Midbrain (tissue), 1 donor: ENCODE data around the gene DCBLD2.

Experiments used
- DNase-seq: peaks from one replicate; lab custom pipeline; 2025; lab: John Stamatoyannopoulos, UW

The DCBLD2 gene

DNA sequence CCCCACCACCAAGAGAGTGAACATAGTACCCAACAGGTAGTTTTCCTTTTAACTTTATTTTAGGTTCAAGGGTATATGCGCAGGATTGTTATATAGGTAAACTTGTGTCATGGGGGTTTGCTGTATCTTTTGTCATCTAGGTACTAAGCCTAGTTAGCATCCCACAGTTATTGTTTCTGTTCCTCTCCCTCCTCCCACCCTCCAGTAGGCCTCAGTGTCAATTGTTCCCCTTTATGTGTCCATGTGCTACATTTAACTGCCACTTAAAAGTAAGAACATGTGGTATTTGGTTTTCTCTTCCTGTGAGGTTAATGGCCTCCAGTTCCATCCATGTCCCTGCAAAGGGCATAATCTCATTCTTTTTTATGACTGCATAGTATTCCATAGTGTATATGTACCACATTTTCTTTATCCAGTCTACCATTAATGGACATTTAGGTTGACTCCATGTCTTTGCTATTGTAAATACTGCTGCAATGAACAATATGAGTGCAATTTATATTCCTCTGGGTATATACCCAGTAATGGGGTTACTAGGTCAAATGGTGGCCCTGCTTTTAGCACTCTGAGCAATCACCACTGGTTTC, 72.2 kb downstream of the DCBLD2 start:
- no peak for DNase-seq

DNA sequence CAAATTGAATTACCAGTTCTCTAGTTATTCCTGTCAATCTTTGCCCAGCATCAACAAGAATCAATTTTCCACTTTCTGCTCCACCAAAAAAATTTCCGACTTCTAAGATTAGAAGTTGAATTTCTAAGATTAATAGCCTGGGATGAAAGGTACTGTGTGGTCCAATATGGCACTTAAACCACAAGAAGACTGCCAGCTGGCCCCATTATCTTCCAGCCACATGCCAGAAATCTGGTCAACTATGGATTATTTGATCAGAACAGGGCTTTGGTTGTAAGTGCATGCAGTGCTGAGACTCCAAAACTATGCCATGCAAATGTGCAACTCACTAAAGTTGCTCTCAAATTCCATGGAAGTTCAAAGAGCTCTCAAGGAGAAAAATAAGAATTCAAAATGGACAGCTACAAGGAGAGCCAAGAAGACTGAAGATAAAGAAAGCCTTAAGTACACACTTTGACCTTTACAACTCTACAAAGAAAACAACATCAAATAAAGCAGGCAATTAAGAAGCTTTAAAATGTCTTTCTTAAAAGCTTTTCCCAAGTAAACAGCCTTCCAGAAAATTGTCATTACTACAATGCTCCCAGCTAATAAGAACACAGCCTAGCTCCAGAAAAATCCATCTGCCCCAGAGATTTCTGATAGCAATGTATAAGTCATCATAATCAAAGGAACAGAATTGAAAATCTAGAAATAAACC, 74.1 kb downstream of the DCBLD2 start:
- DNase-seq = no peak

DNA sequence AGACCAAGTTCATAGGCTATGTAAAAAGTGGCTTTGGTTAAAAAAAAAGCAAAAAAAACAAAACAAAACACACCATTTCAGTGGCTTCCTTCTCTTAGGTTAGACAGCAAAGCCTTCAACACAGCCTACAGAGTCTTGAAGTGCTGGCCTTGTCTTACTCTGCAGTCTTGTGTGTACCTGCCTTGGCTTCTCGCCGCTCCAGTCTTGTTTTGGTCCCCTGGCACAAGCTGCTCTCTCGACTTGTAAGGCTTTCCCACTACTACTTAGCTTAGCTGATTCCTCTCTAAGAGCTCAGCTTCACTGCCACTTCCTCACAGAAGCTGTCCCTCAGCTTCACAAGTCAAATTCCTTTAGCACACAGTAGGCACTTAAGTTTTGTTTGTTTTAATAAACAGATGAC, 75.4 kb downstream of the DCBLD2 start:
- DNase-seq = no peak

DNA sequence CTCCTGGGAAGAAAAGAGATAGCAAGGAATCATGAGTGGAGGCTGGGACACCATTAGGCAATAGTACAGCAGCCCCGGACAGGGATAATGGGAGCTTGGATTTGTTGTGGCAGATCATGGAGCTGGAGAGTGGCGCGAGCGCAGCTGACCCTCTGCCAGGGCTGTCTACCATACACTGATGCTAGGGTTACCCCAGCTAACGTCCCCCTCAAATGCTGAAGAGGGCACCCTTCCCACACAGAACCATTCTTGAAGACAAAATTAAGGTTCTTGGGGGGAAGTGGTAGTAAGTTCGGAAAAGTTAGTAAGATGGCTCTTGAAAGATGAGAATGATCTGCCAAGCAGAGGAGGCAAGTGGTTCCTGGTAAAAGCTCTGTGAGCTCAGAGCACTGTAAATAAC, 77.2 kb downstream of the DCBLD2 start:
- no peak for DNase-seq

DNA sequence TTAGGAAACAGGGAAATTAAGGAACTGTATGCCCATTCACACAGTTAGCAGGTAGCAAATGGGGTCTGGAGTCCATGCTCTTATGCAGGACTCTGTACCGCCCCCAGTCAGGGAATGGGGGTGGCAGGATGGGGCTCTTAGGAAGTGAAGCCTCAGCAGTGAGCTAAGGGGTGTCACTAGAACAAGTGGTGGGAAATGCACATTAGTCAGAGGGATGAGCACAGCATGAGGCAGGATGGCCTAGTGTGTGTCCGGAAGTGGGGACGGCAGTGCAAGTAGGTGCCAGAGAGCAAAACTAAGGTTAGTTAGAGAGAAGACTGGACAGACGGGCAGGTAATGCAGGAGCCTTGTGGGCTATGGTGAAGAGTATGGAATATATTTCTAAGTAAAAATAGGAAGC, 77.7 kb downstream of the DCBLD2 start:
- no peak for DNase-seq

DNA sequence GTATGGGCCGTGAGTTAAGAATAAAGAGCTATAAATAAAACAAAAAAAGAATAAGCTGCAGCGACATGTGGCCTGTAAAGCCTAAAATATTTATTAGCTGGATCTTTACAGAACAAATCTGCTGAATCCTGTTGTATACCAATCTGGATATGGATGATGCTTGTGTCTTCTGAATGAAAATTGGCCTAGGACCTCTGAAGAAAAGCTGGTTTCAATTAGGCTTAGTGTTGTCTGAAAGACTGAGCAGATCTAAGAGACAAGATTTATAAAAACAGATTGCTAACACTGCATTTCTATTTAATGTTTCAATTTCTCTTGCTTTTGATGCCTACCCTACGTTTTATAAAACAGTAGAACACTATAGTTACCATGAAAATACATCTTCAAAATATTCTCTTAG, 80.4 kb downstream of the DCBLD2 start:
- no peak for DNase-seq

DNA sequence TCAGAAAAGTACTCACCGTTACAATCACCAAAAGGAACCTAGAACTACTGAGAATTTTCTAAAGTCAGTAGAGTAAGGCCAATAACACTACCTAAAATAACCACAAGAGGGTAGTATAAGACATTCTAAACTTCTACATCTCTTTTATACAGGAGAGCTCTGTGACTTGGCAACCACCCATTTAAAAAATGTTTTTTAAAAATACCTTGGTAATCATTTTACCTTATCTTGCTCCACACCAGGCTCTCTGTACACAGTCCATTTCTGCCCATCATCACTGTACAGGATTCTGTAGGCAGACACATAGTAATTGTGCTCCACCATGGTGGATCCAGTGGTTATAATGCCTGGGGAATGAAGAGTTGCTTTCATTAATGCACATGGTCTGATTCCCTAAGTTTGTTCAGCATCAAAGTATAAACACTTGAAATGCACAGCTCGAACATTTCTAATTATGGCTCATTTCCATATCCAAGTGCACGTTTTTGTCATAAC, 83.9 kb downstream of the DCBLD2 start:
- DNase-seq = peak; percentile 65

DNA sequence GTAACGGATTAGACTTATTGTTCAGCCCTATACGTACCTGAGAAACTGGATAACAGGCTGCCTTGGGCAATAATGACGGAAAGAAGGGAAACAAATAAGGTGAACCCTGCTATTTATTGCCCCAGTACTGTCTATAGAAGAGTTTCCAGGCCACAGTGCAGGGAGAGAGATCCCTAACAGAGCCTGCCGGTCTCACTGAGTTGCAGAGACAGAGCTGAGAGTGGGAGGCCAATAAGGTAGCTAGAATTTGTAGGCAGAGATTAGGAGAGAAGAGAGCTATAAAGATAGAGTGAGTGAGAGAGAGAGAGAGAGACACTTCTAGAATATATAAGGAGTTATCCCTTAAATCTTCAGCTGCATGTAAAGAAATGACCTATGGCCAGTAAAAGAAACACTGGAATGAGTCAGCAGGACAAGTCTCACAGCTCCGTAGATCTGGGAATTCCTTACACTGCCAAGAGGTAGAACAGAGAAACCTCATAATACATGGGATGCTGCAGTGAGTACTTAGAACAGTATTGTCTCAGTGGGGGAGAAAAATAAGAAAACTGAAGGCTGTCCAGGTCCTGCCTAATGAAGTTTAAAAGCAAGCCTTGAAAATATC, 86.6 kb downstream of the DCBLD2 start:
- DNase-seq = no peak

DNA sequence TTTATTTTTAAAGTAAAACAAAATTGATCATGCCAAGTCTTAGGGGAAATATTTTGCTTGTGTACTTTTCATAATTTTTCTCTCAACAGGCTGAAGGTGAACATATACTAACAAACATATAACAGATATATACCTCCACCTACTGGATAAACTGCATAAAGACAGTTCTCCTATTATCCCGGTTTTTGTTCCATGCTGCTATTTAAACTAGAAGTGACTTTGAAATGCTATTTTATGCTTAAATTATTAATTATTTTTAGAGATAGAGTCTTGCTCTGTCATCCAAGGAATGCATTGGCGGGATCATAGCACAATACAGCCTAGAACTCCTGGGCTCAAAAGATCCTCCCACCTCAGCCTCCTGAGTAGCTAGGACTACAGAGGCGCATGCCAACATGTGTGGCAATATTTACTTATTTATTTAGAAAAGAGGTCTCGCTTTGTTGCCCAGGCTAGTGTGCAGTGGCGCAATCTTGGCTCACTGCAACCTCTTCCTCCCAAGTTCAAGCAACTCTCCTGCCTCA, 88.6 kb downstream of the DCBLD2 start:
- peak; percentile 52 for DNase-seq

DNA sequence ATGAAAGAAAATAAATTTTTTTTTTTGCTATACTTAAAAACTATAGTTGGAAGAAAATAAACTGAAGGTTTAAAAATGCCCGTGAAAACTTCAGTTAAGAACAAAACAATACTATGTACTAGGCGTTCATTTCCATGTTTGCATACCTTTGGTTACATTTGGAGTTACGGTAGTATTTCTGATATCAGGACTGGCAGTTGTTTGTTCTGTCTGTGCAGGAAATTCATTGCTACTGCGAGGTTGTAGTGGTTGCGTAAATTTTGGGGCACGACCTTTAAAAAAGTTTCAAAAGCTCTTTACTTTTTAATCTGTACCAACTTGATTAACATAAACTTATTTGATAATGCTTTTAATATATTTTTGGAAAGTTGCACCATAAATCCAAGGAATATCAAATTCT, 90.4 kb downstream of the DCBLD2 start:
- no peak for DNase-seq

DNA sequence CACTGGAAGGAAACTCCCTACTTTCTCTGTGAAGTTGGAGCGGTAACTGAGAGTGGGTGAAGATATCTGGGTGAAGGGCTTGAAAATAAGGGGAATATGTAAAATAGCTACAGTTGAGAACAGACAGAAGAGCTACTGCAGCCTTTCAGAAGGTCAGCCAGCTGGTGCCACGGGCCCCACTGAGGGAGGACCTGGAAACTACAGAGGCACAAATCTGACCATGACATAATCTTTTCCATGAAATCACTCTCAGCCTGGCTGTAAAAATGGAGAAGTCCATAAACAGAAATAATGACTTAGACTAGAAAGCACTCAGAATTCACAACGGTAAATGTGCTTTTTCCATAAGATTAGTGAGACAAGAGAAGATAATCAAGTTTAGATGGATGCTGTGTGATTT, 91.9 kb downstream of the DCBLD2 start:
- no peak for DNase-seq

DNA sequence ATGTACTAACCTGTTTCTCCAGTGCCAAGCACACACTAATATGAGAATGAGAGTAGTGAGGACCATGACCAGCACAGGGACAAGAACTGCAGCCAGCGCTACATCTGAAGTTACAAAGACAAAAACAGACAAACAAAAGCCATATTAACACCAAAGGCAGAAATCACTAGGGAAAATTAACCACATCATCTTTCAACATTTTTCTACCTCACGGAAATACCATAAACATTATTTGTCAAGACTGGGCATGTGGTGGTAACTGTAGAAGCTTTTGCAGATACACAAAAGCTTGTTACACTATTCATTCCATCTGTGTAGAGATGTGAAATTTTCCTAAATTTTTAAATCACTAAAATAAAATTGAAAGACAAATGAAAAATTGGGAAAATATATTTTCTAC, 93.4 kb downstream of the DCBLD2 start:
- DNase-seq = no peak

DNA sequence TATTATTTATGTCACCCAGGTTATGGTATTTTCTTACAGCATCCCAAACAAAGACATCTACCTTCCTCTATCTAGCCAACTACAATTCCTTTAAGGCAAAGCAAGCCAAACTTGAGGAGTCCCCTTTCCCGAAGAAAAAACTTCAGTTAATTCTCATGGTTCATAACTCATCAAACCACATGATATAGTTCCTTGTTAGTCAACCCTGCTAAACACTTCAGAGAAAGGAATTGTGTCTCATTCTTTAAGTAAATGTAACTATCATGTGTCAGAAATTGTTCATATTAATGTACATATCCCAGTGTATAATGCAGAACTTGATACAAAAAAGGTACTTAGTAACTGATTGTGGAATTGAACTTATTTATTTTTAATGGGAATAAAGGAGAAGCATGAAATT, 93.9 kb downstream of the DCBLD2 start:
- DNase-seq = no peak

DNA sequence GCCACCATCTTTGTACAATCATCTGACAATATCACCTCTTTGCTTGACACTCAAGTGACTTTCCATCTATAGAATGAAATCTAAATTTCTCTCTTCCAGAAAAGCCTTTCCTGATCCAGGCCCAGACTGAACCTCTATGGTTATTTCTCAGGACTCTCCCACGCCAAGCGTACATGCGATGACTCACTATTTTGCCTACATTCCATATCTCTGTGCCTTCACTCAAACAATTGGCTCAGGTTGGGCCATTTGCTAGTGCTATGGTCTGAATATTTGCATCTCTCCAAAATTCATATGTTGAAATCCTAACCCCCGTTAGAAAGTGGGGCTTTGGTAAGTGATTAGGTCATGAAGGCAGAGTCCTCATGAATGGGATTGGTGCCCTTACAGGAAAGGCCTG, 94.5 kb downstream of the DCBLD2 start:
- no peak for DNase-seq

DNA sequence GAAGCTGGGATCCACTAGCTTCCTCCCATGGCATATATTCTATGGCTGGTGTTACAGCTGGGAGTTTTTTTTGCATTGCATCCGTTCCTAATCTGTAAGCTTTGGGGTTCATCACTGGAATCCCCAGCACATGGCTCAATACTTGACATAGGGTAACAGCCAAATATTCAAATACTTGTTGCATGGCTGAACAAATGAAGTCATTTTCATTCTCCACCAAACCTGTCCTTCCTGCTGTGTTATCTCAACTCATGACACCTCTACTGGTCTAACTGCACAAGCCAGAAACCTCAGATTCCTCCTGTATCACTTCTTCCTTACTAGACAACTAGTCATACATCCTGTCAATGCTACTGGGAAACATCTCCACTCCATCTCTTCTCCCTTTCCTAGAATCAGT, 95.0 kb downstream of the DCBLD2 start:
- no peak for DNase-seq

DNA sequence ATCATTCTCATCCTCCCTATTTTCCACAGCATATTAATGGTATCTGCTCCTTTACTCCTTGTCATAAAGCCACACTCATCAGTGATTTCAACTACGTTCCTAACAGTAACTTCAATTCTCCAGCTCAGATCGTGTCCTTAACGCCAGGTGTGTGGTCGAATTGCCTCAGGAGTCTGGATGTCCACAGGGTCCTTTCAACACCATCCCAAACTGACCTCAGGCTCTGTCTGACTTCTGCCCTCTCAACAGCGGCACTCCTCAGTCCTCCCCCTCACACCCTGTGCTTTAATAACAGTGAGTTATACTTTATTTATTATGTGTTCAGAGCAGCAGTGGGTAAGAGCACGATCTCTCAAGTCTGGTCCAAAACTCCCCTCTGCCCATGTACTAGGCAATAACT, 95.9 kb downstream of the DCBLD2 start:
- DNase-seq = no peak

DNA sequence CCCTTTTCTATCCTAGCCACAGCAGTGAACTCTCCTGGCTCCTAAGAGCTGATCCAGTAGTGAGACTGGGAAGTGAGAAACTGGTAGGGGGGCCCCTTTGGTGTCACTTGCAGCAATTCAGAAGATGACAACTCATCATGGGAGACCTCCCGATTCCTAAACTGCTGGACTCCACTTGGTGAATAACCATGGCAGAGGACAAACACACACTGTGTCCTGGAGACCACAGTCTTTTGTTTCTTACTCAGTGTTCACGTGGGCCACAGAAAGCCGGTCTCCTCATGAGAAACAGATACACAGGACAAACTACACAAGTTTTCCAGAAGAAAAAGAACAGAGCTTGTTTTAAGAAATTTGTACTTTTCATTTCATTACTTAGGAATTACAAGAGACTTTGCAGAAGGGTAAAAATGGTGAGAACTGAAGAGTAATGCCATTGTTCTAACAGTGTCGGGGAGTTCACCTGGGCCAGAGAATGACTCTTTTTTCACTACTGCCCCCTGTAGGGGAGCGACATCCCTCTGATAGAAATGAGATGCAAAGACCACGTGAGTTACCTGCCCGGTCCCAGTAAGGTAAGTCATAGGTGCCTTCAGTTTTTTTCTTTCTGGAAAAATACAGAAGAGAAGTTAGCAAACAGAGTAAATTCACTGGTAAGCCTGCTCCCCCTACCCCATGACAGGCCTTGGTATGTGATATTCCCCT, 100.3 kb downstream of the DCBLD2 start:
- no peak for DNase-seq

DNA sequence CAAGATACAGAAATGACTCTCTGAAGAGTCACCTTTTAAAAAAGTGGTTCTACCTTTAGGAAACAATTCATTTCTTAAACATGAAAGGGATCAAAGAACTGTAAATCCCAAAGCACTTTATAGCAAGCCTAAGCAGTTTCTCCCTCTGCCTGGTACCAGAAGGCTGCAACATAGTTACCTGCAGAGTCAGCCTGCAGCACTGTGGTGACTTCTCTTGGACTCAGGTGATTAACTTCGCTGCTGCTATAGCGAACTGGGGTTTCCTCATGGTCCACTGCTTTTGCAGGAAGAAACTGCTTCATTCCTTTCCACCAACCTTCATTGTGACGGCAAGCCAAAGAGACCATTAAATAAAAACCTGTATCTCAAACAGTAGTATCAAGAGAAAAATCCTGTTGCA, 101.1 kb downstream of the DCBLD2 start:
- DNase-seq = no peak

DNA sequence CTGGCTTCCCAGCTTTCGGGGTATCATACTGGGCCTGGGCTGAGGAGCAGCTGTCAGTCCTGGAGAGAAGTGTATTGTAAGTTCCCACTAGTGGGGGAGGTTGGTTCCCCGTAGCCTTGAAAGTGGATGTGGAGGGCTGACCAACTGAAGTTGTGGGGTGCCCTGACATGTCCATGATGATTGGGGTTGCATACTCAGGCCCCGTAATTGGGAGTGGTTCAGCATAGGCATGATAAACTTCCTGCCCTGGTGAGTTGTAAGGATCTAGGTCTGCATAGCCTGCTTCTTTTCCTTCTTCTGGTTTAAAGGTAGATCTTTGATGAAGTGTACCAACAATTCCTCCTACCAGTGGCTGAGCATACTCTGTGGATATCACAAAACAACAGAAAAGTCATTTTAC, 102.0 kb downstream of the DCBLD2 start:
- no peak for DNase-seq

DNA sequence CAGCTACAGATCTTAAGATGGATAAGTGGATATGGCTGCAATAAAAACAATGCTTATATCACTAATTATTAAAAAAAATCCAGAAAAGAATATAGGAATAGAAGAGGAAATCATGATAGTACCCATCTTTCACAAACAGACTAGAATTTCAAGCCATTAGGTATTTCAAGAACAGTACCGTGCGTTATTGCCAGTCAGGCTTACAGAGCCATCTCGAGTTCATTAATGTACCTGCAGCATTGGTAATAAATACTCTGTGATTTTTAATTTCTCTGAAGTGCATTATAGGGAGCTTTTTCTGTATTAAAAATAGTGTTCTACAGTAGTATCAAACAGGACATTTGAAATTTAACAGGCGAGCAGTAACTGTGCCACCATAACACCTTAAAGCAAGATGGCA, 102.7 kb downstream of the DCBLD2 start:
- DNase-seq = no peak

DNA sequence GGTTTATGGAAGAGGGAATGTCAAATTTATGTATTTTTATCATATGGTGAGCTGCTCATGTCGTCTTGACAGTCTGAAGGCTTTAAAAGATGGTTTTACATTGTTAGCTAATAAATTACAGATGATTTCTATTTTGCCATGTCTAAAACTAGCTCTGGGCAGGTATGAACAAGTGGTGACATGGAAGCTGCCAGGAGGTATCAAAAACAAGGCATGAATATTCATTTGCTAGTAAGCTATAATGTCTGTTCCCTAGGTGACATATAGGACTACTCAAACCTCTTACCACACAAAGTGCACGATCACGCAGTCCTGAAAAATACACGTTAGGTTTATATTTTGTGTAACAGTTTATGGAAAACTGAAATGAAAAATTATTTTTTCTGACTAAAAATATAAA, 103.6 kb downstream of the DCBLD2 start:
- no peak for DNase-seq

DNA sequence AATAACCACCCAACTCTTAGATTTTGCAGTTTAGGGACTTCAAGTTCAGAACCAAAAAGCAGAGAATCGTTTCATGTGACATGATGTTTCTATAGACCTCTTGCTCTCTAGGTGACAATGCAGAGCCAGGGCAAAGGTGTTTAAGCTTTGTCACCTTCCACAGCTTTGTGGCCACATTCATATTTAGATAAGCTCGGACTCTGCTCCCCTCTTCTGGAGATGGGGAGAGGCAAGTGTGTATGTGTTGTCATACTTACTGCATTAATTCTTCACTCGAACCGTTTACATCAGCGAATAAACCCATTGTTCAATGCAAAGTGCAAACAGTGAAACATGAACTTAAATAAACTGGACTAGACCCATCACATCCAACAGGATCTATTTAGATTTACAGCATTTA, 105.2 kb downstream of the DCBLD2 start:
- no peak for DNase-seq

DNA sequence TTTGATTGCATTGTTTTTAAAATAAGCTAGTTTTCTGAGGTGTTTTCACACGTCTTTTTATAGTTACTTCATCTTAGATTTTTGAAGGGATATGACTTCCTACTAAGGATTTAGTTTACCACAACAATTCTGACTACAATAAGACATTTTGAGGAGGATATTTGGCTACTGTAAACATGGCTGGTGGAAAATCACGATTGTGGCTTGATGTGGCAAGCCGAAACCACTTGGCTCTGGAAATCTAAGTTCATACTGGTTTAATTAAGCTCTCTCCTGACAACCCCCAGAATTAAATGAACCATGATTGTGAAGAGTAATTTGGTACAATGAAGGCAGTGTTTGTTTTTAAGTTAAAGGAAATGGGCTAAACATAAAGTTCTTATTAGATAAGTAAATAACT, 107.5 kb downstream of the DCBLD2 start:
- no peak for DNase-seq
